Measurements from ENCODE around the gene CLP1.

- TF ChIP-seq CTCF (IDR thresholded peaks at IDR 0.05) (no peak), EP300 (IDR thresholded peaks at IDR 0.05) (no peak)
These were observed 5.3 kb downstream of the CLP1 start for GRCh38 chr11:57662893-57663292.
